ENCODE data around the gene EEFSEC. TPM values are rescaled to one million over a fixed set of nuclear protein-coding genes. Genes with fewer than 3 reads are reported as not detected.

Gene EEFSEC
- total RNA-seq, 2 experiments from 2014 or later: 19.4 to 19.7 TPM

DNA sequence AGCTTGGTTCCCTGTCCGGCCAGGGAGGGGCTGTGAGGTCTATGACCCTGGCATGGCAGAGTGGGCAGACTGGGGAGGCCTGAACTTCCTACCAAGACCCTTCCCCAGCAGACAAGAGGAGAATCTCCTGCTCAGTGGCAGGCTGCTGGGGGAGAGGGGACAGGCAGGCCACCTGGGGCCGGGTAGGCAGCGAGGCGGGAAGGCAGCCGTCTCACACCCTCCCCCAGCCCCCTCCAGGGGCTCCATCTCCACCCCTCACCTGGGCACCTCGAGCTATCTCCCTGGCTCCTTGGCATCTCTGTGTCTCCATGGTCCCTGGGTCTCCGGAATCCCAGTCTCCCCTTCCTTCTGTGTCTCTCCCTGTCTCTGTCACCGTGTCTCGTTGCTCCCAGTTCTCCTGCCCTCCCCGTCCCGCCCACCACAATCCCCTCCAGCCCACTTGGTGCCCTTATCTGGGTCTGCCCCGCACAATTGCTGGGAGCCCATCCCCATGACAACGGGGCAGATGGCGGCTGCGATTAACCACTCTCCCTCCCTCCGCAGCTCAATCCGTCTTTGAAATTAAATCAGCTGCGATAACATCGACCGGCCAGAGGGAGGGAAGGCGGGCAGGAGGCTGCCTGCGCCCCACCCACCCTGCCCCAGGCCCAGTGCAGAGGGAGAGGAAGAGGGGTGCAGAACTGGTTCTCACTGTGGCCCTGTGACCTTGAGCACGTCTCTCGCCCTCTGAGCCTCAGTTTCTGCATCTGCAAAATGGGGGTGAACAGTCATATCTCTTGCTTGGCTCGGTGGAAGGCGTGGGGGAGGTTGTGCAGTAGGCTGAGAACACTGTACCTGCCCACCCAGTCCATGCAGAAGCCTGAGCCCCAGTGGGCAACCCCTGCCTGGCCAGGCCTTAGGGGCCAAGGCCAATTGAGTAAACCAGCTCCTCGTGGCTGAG is 303.8 kb downstream of the EEFSEC start:
- no peaks in the 10 kb centered on the region for H3K36me3 Mint-ChIP-seq
- CTCF ChIA-PET: no interaction called here

DNA sequence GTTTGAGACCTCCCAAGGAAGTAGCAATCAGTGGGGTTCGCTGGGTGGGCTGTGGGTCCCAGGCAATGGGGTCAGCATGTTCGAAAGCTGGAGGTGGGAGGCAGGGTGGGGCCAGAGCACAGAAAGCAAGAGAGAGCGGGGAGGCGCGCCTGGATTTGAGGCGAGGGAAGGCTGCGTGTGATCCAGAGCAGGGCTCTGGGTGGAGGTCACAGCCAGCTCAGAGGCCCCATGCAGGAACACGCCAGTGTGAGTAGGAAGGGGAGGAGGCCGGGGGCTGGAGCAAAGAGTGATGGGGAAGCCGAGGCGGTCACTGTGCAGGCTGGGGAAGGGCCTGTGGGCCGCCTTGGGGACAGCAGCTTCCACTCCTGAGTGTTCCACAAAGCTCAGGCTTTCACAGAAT is 304.7 kb downstream of the EEFSEC start:
- no peaks in the 10 kb centered on the region for H3K9me3 Mint-ChIP-seq (ENCODE audit: low read depth)
- H3K36me3 Mint-ChIP-seq: no peaks in the 10 kb centered on the region
- peaks cover 21% of the 10 kb centered on the region for H3K27me3 Mint-ChIP-seq
- no peaks in the 10 kb centered on the region for H3K4me1 Mint-ChIP-seq
- CTCF ChIA-PET: no interaction called here
- no peak overlapping the region for H3K27ac Mint-ChIP-seq
- DNase-seq (no peak), ATAC-seq (no peak)
- H3K4me3 Mint-ChIP-seq: no peak overlapping the region

More for the DNA sequence above, 303.8 kb downstream of the EEFSEC start:
- Mint-ChIP-seq H3K27me3 (peaks cover 21% of the 10 kb centered on the region), H3K4me3 (no peak overlapping the region), H3K27ac (no peak overlapping the region), H3K9me3 (ENCODE audit: low read depth) (no peaks in the 10 kb centered on the region), H3K4me1 (no peaks in the 10 kb centered on the region)
- DNase-seq (no peak), ATAC-seq (no peak)

Other genes with a start within 250 kb of the EEFSEC start
- not detected for gene KBTBD12, start 238.2 kb upstream of the EEFSEC start, total RNA-seq
- gene SEC61A1, start 101.0 kb upstream of the EEFSEC start, total RNA-seq: 100 to 1,000 TPM; 123 to 178 TPM
- gene RUVBL1, start 29.7 kb upstream of the EEFSEC start, total RNA-seq: 10 to 100 TPM; 63.8 to 73.5 TPM

All from activated CD8-positive, alpha-beta memory T cell treated with anti-CD3 and anti-CD28 coated beads, Interleukin-2, amount 10 ng/mL, durations not matched to agents 7 days and 5 days (primary cell).